ENCODE results near the gene COQ8A.

The COQ8A gene

GRCh38 chr1:226937940-226938725 lies 2.0 kb upstream of the COQ8A start:
- ChIA-PET CTCF (interaction anchor here (0.6 to 1.5 kb wide), 5 partner anchors 25 to 1525 kb away, joined by 3 to 9 read pairs (median 3); no protein-coding TSS in a partner anchor), POLR2A (ENCODE audit: low non-redundant PET) (interaction anchor here (0.5 to 0.6 kb wide), 4 partner anchors 33 to 1069 kb away, joined by 3 to 13 read pairs (median 8); partner anchors contain the start of gene WNT3A)
- H3K27ac ChIP-seq = peak overlapping the region; percentile 59
- TF ChIP-seq CTCF (conservative IDR thresholded peaks at IDR 0.05; ENCODE audit: low read depth) = no peak
- no peak for DNase-seq (ENCODE audit: low spot score)

- TF ChIP-seq CTCF (conservative IDR thresholded peaks at IDR 0.05; ENCODE audit: low read depth) = no peak
- DNase-seq (ENCODE audit: low spot score) = no peak
- peak overlapping the region; percentile 98 for H3K27ac ChIP-seq
- POLR2A ChIA-PET (ENCODE audit: low non-redundant PET) = interaction anchor here (0.6 to 0.7 kb wide), 5 partner anchors 34 to 1007 kb away, joined by 3 to 13 read pairs (median 8); no protein-coding TSS in a partner anchor
- CTCF ChIA-PET = interaction anchor here (0.6 to 1.5 kb wide), 6 partner anchors 26 to 1524 kb away, joined by 3 to 9 read pairs (median 4); no protein-coding TSS in a partner anchor
Measured at GRCh38 chr1:226938903-226939437, 1.1 kb upstream of the COQ8A start.

- H3K27ac ChIP-seq = peak overlapping the region; percentile 98
- peak; percentile 57 for DNase-seq (ENCODE audit: low spot score)
- ChIA-PET POLR2A (ENCODE audit: low non-redundant PET) (interaction anchor here (0.6 to 0.7 kb wide), 2 partner anchors 35 to 118 kb away, joined by 3 read pairs; no protein-coding TSS in a partner anchor), CTCF (interaction anchor here (0.6 to 1.5 kb wide), 4 partner anchors 11 to 155 kb away, joined by 3 to 9 read pairs (median 4); no protein-coding TSS in a partner anchor)
- no peak for TF ChIP-seq CTCF (conservative IDR thresholded peaks at IDR 0.05; ENCODE audit: low read depth)
Measured at GRCh38 chr1:226939438-226940028, 561 bp upstream of the COQ8A start.

- TF ChIP-seq CTCF (conservative IDR thresholded peaks at IDR 0.05; ENCODE audit: low read depth) = no peak
- POLR2A ChIA-PET (ENCODE audit: low non-redundant PET) = interaction anchor here (0.6 kb wide), 1 partner anchor 27 kb away, joined by 3 read pairs; no protein-coding TSS in a partner anchor
- CTCF ChIA-PET = interaction anchor here (0.6 to 1.1 kb wide), 4 partner anchors 10 to 391 kb away, joined by 3 to 5 read pairs (median 3); no protein-coding TSS in a partner anchor
- no peak for DNase-seq (ENCODE audit: low spot score)
- peak overlapping the region; percentile 98 for H3K27ac ChIP-seq
Measured at GRCh38 chr1:226940806-226941067, 643 bp downstream of the COQ8A start.

- no peak for DNase-seq (ENCODE audit: low spot score)
- TF ChIP-seq CTCF (conservative IDR thresholded peaks at IDR 0.05; ENCODE audit: low read depth) = no peak
- CTCF ChIA-PET = interaction anchor here (0.6 kb wide), 1 partner anchor 69 kb away, joined by 3 read pairs; no protein-coding TSS in a partner anchor
- POLR2A ChIA-PET (ENCODE audit: low non-redundant PET) = interaction anchor here (0.5 kb wide), 1 partner anchor 366 kb away, joined by 3 read pairs; no protein-coding TSS in a partner anchor
- no peak overlapping the region for H3K27ac ChIP-seq
Measured at GRCh38 chr1:226942392-226942791, 2.3 kb downstream of the COQ8A start.

GRCh38 chr1:226943156-226943555 lies 3.1 kb downstream of the COQ8A start:
- CTCF ChIA-PET = interaction anchor here (0.6 kb wide), 1 partner anchor 307 kb away, joined by 3 read pairs; no protein-coding TSS in a partner anchor
- no peak overlapping the region for H3K27ac ChIP-seq
- POLR2A ChIA-PET (ENCODE audit: low non-redundant PET) = no interaction called here
- TF ChIP-seq CTCF (conservative IDR thresholded peaks at IDR 0.05; ENCODE audit: low read depth) = no peak
- DNase-seq (ENCODE audit: low spot score) = no peak

All from RWPE1 (cell line).